Lower lobe of right lung (tissue), 2 donors: ENCODE measurements around the gene ARIH2. TPM values are rescaled to one million over a fixed set of nuclear protein-coding genes. Genes with fewer than 3 reads are reported as not detected.

Experiments
- ATAC-seq, 2 donors: fragments of 200-7000 bp; cut with Tn5 transposase; one replicate each; pipeline ENCODE4 v1.9.1; 2020 to 2022; ENCODE audit warnings: mild to moderate bottlenecking in 2 of 2, moderate library complexity in 2 of 2
- DNase-seq: peaks from one replicate; pipeline ENCODE4 v3.0.0-alpha.2; 2020
- H3K27ac ChIP-seq: fragments of 200-600 bp; one replicate; pipeline ENCODE4 v1.8.0; 2022
- H3K27me3 ChIP-seq: fragments of 200-600 bp; one replicate; pipeline ENCODE4 v1.8.0; 2022; ENCODE audit warnings: low read depth
- H3K36me3 ChIP-seq: fragments of 200-600 bp; one replicate; pipeline ENCODE4 v1.8.0; 2022; ENCODE audit warnings: mild to moderate bottlenecking
- H3K4me1 ChIP-seq: fragments of 200-600 bp; one replicate; pipeline ENCODE4 v1.8.0; 2022
- H3K4me3 ChIP-seq: fragments of 200-600 bp; one replicate; pipeline ENCODE4 v1.8.0; 2022; ENCODE audit warnings: mild to moderate bottlenecking
- H3K9me3 ChIP-seq: fragments of 200-600 bp; one replicate; pipeline ENCODE4 v1.8.0; 2022
- CTCF ChIP-seq: fragments of 200-600 bp; IDR thresholded peaks from one replicate; pipeline ENCODE4 v1.8.0; 2022; ENCODE audit warnings: antibody characterized with exemption, mild to moderate bottlenecking
- intact Hi-C: fragments of 100-400 bp; cut with DNase I; formaldehyde crosslinking; loops from one replicate; pipeline ENCODE4 v1.11.0; 2022
- total RNA-seq: library from RNA; stranded (reverse); fragmentation: NEBNext Ultra II Directional; extraction: Animal tissue kit (Norgen Biotek cat#: 25700); gene quantifications from one replicate; pipeline ENCODE4 v1.2.1, GENCODE V29; 2021
- donor health status: DM: no; HTN: yes; CAD: no; lungs with severe emphysema.

ARIH2 gene
- total RNA-seq, 1 donor from 2014 or later, result 87.4 TPM

GRCh38 chr3:48938689-48939088, 20.0 kb downstream of the ARIH2 start:
- intact Hi-C loops, result no loop called here
- Histone ChIP-seq H3K27ac (no peak overlapping the region), H3K4me3 (no peak overlapping the region), H3K9me3 (no peaks in the 10 kb centered on the region), H3K27me3 (no peaks in the 10 kb centered on the region), H3K4me1 (peaks cover 12% of the 10 kb centered on the region), H3K36me3 (peaks cover 32% of the 10 kb centered on the region)
- ATAC-seq (no peak), DNase-seq (no peak)
- TF ChIP-seq CTCF, result no peak

DNA sequence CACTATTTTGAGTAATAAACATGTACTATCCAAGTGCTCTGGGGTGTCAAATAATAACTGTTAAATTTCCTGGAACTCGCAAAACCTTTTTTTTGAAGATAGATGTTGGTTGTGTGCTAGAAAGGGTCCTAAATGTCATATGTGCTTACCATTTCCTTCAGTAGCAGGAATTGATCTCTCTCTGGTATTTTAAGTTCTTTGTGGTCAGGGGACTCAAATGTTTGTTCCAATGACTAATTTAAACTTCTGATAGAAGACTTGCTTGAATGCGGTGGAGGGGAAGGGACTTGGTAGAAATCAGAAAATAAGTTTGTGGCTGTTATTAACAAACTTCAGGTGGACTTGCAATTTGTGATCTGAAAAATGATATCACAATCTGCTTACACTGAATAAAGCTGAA, 26.8 kb downstream of the ARIH2 start:
- TF ChIP-seq CTCF, result no peak
- no peak overlapping the region for H3K27ac ChIP-seq

DNA sequence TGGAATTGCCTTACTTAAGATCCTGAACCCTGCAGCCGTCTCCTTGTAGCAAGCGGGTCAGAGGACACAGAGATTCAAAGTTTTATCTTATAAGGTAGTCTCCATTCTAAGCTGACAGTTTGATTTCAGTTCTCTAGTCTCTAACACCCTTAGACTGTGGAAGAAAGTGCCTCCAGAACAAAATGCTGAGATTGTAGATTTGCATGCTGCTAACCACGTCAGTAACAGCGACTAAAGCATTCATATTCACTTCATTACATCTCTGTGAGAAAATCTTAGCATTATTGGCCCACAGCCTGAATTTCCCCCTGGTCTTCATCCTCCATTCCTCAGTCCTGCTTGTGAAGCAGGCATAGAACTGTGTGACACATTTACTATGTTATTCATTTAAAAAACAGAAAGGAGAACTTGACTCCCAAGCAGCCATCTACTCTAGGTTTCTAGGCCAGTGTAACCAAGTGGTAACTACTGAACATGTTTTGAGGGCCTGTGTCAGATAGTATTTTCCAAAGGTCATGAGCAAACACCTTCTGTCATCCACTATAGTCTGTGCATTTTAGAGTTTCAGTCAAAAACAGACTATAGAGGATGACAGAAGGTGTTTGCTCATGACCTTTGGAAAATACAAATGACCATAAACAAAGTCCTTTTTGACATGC, 27.4 kb downstream of the ARIH2 start:
- DNase-seq, result no peak
- no peak for ATAC-seq
- intact Hi-C loops, result no loop called here
- H3K4me3 ChIP-seq, result no peak overlapping the region
- no peak overlapping the region for H3K27ac ChIP-seq
- no peaks in the 10 kb centered on the region for H3K27me3 ChIP-seq
- H3K36me3 ChIP-seq, result peaks cover 3% of the 10 kb centered on the region
- H3K4me1 ChIP-seq, result no peaks in the 10 kb centered on the region
- H3K9me3 ChIP-seq, result no peaks in the 10 kb centered on the region
- no peak for TF ChIP-seq CTCF

More for the DNA sequence above, 26.8 kb downstream of the ARIH2 start:
- peaks cover 3% of the 10 kb centered on the region for H3K36me3 ChIP-seq
- DNase-seq (no peak), ATAC-seq (no peak)
- H3K27me3 ChIP-seq, result no peaks in the 10 kb centered on the region
- no peaks in the 10 kb centered on the region for H3K9me3 ChIP-seq
- H3K4me1 ChIP-seq, result no peaks in the 10 kb centered on the region
- intact Hi-C loops, result no loop called here
- H3K4me3 ChIP-seq, result no peak overlapping the region

DNA sequence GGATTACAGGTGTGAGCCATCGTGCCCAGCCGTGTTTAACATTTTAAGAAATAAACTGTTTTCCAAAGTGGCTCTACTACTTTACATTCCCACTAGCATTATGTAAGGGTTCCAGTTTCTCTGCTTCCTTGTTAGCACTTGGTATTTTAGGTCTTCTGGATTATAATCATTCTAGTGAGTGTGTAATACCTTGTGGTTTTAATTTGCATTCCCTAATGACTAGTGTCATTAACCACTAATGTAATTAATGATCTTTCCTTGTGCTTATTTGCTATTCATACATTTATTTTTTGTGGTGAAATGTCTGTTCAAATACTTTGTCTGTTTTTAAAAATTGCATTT, 30.7 kb downstream of the ARIH2 start:
- intact Hi-C loops, result no loop called here
- H3K9me3 ChIP-seq, result no peaks in the 10 kb centered on the region
- TF ChIP-seq CTCF, result no peak
- H3K4me3 ChIP-seq, result no peak overlapping the region
- H3K27me3 ChIP-seq, result no peaks in the 10 kb centered on the region
- H3K36me3 ChIP-seq, result peaks cover 19% of the 10 kb centered on the region
- no peaks in the 10 kb centered on the region for H3K4me1 ChIP-seq
- no peak for DNase-seq
- ATAC-seq, result peak in 1 of 2 donors; percentile 83
- peak overlapping the region; percentile 4 for H3K27ac ChIP-seq

- H3K9me3 ChIP-seq, result no peaks in the 10 kb centered on the region
- H3K4me1 ChIP-seq, result no peaks in the 10 kb centered on the region
- H3K36me3 ChIP-seq, result peaks cover 22% of the 10 kb centered on the region
- ATAC-seq (no peak), DNase-seq (no peak)
- intact Hi-C loops, result no loop called here
- no peak for TF ChIP-seq CTCF
- no peak overlapping the region for H3K4me3 ChIP-seq
- H3K27ac ChIP-seq, result no peak overlapping the region
- H3K27me3 ChIP-seq, result no peaks in the 10 kb centered on the region
These were observed 31.4 kb downstream of the ARIH2 start for GRCh38 chr3:48950051-48950450.
